ENCODE results near the gene SLC27A1.
"Not testable (repeated sequence)": the region's sequence is repeated elsewhere in the genome, so short reads cannot be mapped to it uniquely, and the experiment has no call there.

Gene SLC27A1

GRCh38 chr19:17550076-17550667 is 79.8 kb downstream of the SLC27A1 start:
- no peak overlapping the region for H3K4me3 ChIP-seq (ENCODE audit: low read depth, low read length)
- DNase-seq (ENCODE audit: low read depth) = no peak
- no peak for TF ChIP-seq CTCF (IDR thresholded peaks at IDR 0.05; ENCODE audit: low read depth, low read length, missing control alignments)

GRCh38 chr19:17552735-17553134 is 82.4 kb downstream of the SLC27A1 start:
- DNase-seq (ENCODE audit: low read depth); H3K4me3 ChIP-seq (ENCODE audit: low read depth, low read length): not testable (repeated sequence)

- TF ChIP-seq CTCF (IDR thresholded peaks at IDR 0.05; ENCODE audit: low read depth, low read length, missing control alignments) = no peak
- no peak overlapping the region for H3K4me3 ChIP-seq (ENCODE audit: low read depth, low read length)
- DNase-seq (ENCODE audit: low read depth) = no peak
Observed at GRCh38 chr19:17553256-17553655, 82.9 kb downstream of the SLC27A1 start.

GRCh38 chr19:17554968-17555479 is 84.7 kb downstream of the SLC27A1 start:
- no peak for TF ChIP-seq CTCF (IDR thresholded peaks at IDR 0.05; ENCODE audit: low read depth, low read length, missing control alignments)
- no peak for DNase-seq (ENCODE audit: low read depth)
- peak overlapping the region; percentile 97 for H3K4me3 ChIP-seq (ENCODE audit: low read depth, low read length)

GRCh38 chr19:17555480-17555928 is 85.2 kb downstream of the SLC27A1 start, which contains the start of gene COLGALT1:
TSS of gene COLGALT1 (plus strand) at chr19:17555649. CDS start at chr19:17555714, 65 bp downstream.
- no peak for TF ChIP-seq CTCF (IDR thresholded peaks at IDR 0.05; ENCODE audit: low read depth, low read length, missing control alignments)
- DNase-seq (ENCODE audit: low read depth) = peak; percentile 92
- H3K4me3 ChIP-seq (ENCODE audit: low read depth, low read length) = peak within 1 kb of the TSS; percentile 97
